A172 (cell line): Measurements from ENCODE around the gene VWA8. TPM values are rescaled to one million over a fixed set of nuclear protein-coding genes. Genes with fewer than 3 reads are reported as not detected.
A peak's percentile ranks its signal among the peaks of the same experiment; 100 is the strongest.
"Not testable (repeated sequence)": the region's sequence is repeated elsewhere in the genome, so short reads cannot be mapped to it uniquely, and the experiment has no call there.

Source experiments
- DNase-seq: peaks from one replicate; pipeline ENCODE4 v3.0.0-alpha.2; 2015; ENCODE audit warnings: low spot score
- total RNA-seq: library from RNA; depleted of rRNA; stranded (reverse); fragments of >200 nt; shearing (Covaris generic); gene quantifications from 2 replicates; pipeline ENCODE4 v1.2.3, GENCODE V29; 2014

The VWA8 gene
- total RNA-seq, 1 experiment from 2014 or later, result 8.6 TPM

- no peak for DNase-seq
Observed at GRCh38 chr13:41588448-41588847, 372.5 kb downstream of the VWA8 start.

- DNase-seq, result no peak
Observed at GRCh38 chr13:41587490-41587889, 373.4 kb downstream of the VWA8 start.

- DNase-seq, result no peak
Observed at GRCh38 chr13:41586216-41586615, 374.7 kb downstream of the VWA8 start.

GRCh38 chr13:41582027-41582463 lies 378.9 kb downstream of the VWA8 start:
- DNase-seq, result no peak

- DNase-seq, result no peak
Observed at GRCh38 chr13:41580345-41580744, 380.6 kb downstream of the VWA8 start.

GRCh38 chr13:41579881-41580280 lies 381.0 kb downstream of the VWA8 start:
- DNase-seq, result no peak

- DNase-seq, result no peak
Observed at GRCh38 chr13:41579168-41579567, 381.7 kb downstream of the VWA8 start.

GRCh38 chr13:41578371-41578770 lies 382.5 kb downstream of the VWA8 start:
- no peak for DNase-seq

- DNase-seq, result no peak
Observed at GRCh38 chr13:41577436-41577835, 383.5 kb downstream of the VWA8 start.

- not testable (repeated sequence) for DNase-seq
Observed at GRCh38 chr13:41573640-41574039, 387.3 kb downstream of the VWA8 start.

GRCh38 chr13:41571817-41572340 lies 389.0 kb downstream of the VWA8 start:
- DNase-seq, result not testable (repeated sequence)

GRCh38 chr13:41568972-41569351 lies 391.9 kb downstream of the VWA8 start:
- DNase-seq, result peak; percentile 16

- no peak for DNase-seq
Observed at GRCh38 chr13:41568143-41568971, 392.6 kb downstream of the VWA8 start.

GRCh38 chr13:41567363-41567762 lies 393.5 kb downstream of the VWA8 start:
- DNase-seq, result no peak

- DNase-seq, result no peak
Observed at GRCh38 chr13:41565846-41566245, 395.1 kb downstream of the VWA8 start.

- peak; percentile 66 for DNase-seq
Observed at GRCh38 chr13:41565216-41565615, 395.7 kb downstream of the VWA8 start.

- DNase-seq, result no peak
Observed at GRCh38 chr13:41563984-41564365, 396.9 kb downstream of the VWA8 start.

GRCh38 chr13:41563341-41563983 lies 397.4 kb downstream of the VWA8 start:
- no peak for DNase-seq

GRCh38 chr13:41562541-41563178 lies 398.2 kb downstream of the VWA8 start:
- DNase-seq, result no peak

- DNase-seq, result peak; percentile 71
Observed at GRCh38 chr13:41562083-41562482, 398.8 kb downstream of the VWA8 start.

GRCh38 chr13:41561170-41561569 lies 399.7 kb downstream of the VWA8 start:
- DNase-seq, result no peak

GRCh38 chr13:41558781-41559560 lies 401.9 kb downstream of the VWA8 start:
- DNase-seq, result no peak
